Endothelial cell of umbilical vein (primary cell): ENCODE measurements around the gene GLT8D1. TPM values are rescaled to one million over a fixed set of nuclear protein-coding genes. Genes with fewer than 3 reads are reported as not detected.

Experiments
- BruUV-seq: library from RNA; stranded (reverse); fragments of 400-500 nt; replicated peaks from 2 replicates; lab custom pipeline; 2021; lab: Mats Ljungman, UMichigan
- CTCF ChIA-PET: fragments of 300-600, 350-600 bp; sonication (Branson Sonifier 250); formaldehyde crosslinking; loops from one replicate; lab custom pipeline; 2021; ENCODE audit warnings: antibody characterized with exemption, inconsistent platforms; lab: Charles Lee
- POLR2A ChIA-PET: fragments of 300-600, 350-600 bp; sonication (Branson Sonifier 250); formaldehyde crosslinking; loops from one replicate; lab custom pipeline; 2021; ENCODE audit warnings: antibody characterized with exemption, inconsistent platforms; lab: Charles Lee
- DNase-seq: peaks from one replicate; pipeline ENCODE4 v3.0.0-alpha.2; 2011; ENCODE audit warnings: low read depth, low spot score
- FAIRE-seq: peaks from 2 replicates; lab custom pipeline; 2011; peaks lifted over from hg19 to GRCh38; lab: Jason Lieb, UNC
- H2AFZ ChIP-seq: 2 replicates; pipeline ENCODE4 v1.6.0; 2012; ENCODE audit warnings: low read depth, low read length, control low read depth, inconsistent platforms
- H3K27ac ChIP-seq: 2 replicates; pipeline ENCODE4 v1.5.1; 2011; ENCODE audit warnings: low read depth, mild to moderate bottlenecking, control low read depth, low read length, moderate library complexity; ENCODE audit not compliant: insufficient read depth
- H3K27me3 ChIP-seq, 2 experiments: 2 replicates each; pipeline versions ENCODE4 v1.6.0 to v1.6.1; 2011; ENCODE audit warnings: low read length in 2 of 2, mixed read lengths in 1 of 2; ENCODE audit not compliant: control insufficient read depth in 2 of 2, insufficient read depth in 2 of 2
- H3K36me3 ChIP-seq, 2 experiments: 2 replicates in 1 of 2; 3 replicates in 1 of 2; pipeline ENCODE4 v1.5.1; 2011; ENCODE audit warnings: low read length in 2 of 2, mild to moderate bottlenecking in 1 of 2, moderate library complexity in 1 of 2; ENCODE audit not compliant: control insufficient read depth in 2 of 2, insufficient read depth in 2 of 2; ENCODE audit errors: extremely low read depth in 1 of 2
- H3K4me1 ChIP-seq: 3 replicates; pipeline ENCODE4 v1.5.1; 2011; ENCODE audit warnings: mild to moderate bottlenecking, low read length; ENCODE audit not compliant: control insufficient read depth, insufficient read depth; ENCODE audit errors: extremely low read depth
- H3K4me2 ChIP-seq: 2 replicates; pipeline ENCODE4 v1.6.1; 2011; ENCODE audit warnings: low read length, control low read depth, mixed read lengths; ENCODE audit not compliant: insufficient read depth
- H3K4me3 ChIP-seq, 3 experiments: fragments of 200-600 bp in 1 of 3; sonication (generic), shearing (Covaris generic) in 1 of 3; replicated peaks in 1 of 3; 2 replicates each; pipeline ENCODE4 v1.5.1; 2011 to 2016; ENCODE audit warnings: control low read depth in 3 of 3, low read length in 3 of 3, mild to moderate bottlenecking in 2 of 3, inconsistent platforms in 1 of 3, low read depth in 1 of 3, moderate library complexity in 1 of 3; ENCODE audit not compliant: insufficient read depth in 1 of 3
- H3K79me2 ChIP-seq: 2 replicates; pipeline ENCODE4 v1.6.0; 2012; ENCODE audit warnings: low read length, inconsistent platforms; ENCODE audit not compliant: control insufficient read depth, insufficient read depth
- H3K9ac ChIP-seq: replicated peaks from 2 replicates; pipeline ENCODE3; 2011; ENCODE audit warnings: low read length, control low read depth; ENCODE audit not compliant: insufficient read depth; ENCODE audit errors: extremely low read depth
- H3K9me1 ChIP-seq: replicated peaks from 3 replicates; pipeline ENCODE4 v1.6.0; 2011; ENCODE audit warnings: mild to moderate bottlenecking, low read length; ENCODE audit not compliant: control insufficient read depth, insufficient read depth; ENCODE audit errors: extremely low read depth
- H3K9me3 ChIP-seq: replicated peaks from 2 replicates; pipeline ENCODE4 v1.5.1; 2012; ENCODE audit warnings: low read length, inconsistent platforms; ENCODE audit not compliant: control insufficient read depth, insufficient read depth
- H4K20me1 ChIP-seq: replicated peaks from 2 replicates; pipeline ENCODE3; 2011; ENCODE audit warnings: mild to moderate bottlenecking, low read length; ENCODE audit not compliant: control insufficient read depth, insufficient read depth; ENCODE audit errors: extremely low read depth
- CTCF ChIP-seq, 2 donors: IDR thresholded peaks; 1 replicate in 1 of 2; 2 replicates in 1 of 2; pipeline ENCODE4 v1.5.1; 2011; ENCODE audit warnings: low read length in 2 of 2, mild to moderate bottlenecking in 2 of 2, moderate library complexity in 2 of 2, control low read depth in 1 of 2, inconsistent platforms in 1 of 2, low read depth in 1 of 2; ENCODE audit not compliant: insufficient read depth in 1 of 2; ENCODE audit errors: extremely low read depth in 1 of 2
- EZH2 ChIP-seq: IDR thresholded peaks from 2 replicates; pipeline ENCODE4 v1.6.1; 2012; ENCODE audit warnings: borderline replicate concordance, low read depth, mild to moderate bottlenecking, moderate library complexity, low read length, inconsistent platforms; ENCODE audit not compliant: severe bottlenecking
- FOS ChIP-seq: IDR thresholded peaks from 2 replicates; pipeline ENCODE4 v1.6.1; 2011; ENCODE audit warnings: mild to moderate bottlenecking, low read length, moderate library complexity, borderline replicate concordance; ENCODE audit not compliant: insufficient read depth
- GATA2 ChIP-seq: IDR thresholded peaks from 2 replicates; pipeline ENCODE4 v1.7.0; 2011; ENCODE audit warnings: low read depth, mild to moderate bottlenecking, moderate library complexity, mixed read lengths, low read length; ENCODE audit not compliant: insufficient read length, insufficient read depth
- JUN ChIP-seq: IDR thresholded peaks from 2 replicates; pipeline ENCODE4 v1.6.1; 2011; ENCODE audit warnings: borderline replicate concordance, low read depth; ENCODE audit not compliant: insufficient read length, insufficient read depth
- MAX ChIP-seq: IDR thresholded peaks from 2 replicates; pipeline ENCODE4 v1.6.1; 2011; ENCODE audit not compliant: insufficient read depth, insufficient read length
- MYC ChIP-seq: IDR thresholded peaks from one replicate; pipeline ENCODE4 v1.6.1; 2011; ENCODE audit warnings: mild to moderate bottlenecking, low read depth, low read length
- POLR2A ChIP-seq: IDR thresholded peaks from 2 replicates; pipeline ENCODE4 v1.6.1; 2012; ENCODE audit warnings: low read depth, mild to moderate bottlenecking, control low read depth, low read length
- POLR2AphosphoS5 ChIP-seq: IDR thresholded peaks from 2 replicates; pipeline ENCODE4 v1.6.1; 2012; ENCODE audit warnings: low read depth, mild to moderate bottlenecking, control low read depth, low read length, moderate library complexity; ENCODE audit not compliant: insufficient read depth
- dilution Hi-C: fragments of 300-500 bp; cut with MboI; formaldehyde crosslinking; loops from one replicate; pipeline ENCODE4 v1.15.0; 2019; ENCODE audit warnings: low sequenced_read_pairs; ENCODE audit not compliant: extremely low pct_ligation_motif_present
- intact Hi-C: fragments of 100-400 bp; cut with micrococcal nuclease; formaldehyde crosslinking; loops from one replicate; pipeline ENCODE4 v1.10.0; 2022
- polyA plus RNA-seq, 4 experiments: library from polyadenylated mRNA; depleted of rRNA in 3 of 4; stranded (reverse) in 3 of 4; unstranded in 1 of 4; fragments of >200 nt; gene quantifications; 2 replicates each; pipeline versions ENCODE4 v1.2.1 to v1.2.3, GENCODE V29; 2011 to 2012; ENCODE audit warnings: missing spikeins in 1 of 4
- total RNA-seq: library from RNA; stranded (reverse); gene quantifications from 2 replicates; pipeline ENCODE4 v1.2.3, GENCODE V29; 2021

GLT8D1 gene
- total and polyA plus RNA-seq, 2 donors (not counting 3 experiments of a cell fraction or from before 2014, with no cell fraction given) = 63.7 to 73.5 TPM

DNA sequence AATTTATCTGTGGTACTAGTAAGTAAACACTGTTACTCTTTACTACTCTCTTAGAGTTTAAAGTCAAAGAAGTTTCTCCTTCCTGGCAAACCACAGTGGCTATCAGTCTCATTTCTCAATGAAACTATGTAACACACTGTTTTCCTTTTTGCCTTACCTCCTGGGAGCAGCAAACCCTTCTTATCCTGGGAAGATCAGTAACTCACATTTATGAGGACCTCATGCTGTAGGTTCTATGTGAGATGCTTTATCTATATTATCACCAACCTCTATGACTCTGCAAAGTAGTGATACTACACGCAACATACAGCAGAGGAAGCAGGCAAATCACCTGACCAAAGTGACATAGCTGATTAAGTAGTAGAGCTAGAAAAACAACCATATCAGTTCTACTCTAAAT lies 55.2 kb downstream of the GLT8D1 start:
- H3K27me3 ChIP-seq = no peaks in the 10 kb centered on the region
- BruUV-seq = no TSS peak
- H3K4me3 ChIP-seq = no peak overlapping the region
- DNase-seq (no peak), FAIRE-seq (no peak)
- H4K20me1 ChIP-seq = no peaks in the 10 kb centered on the region
- peaks cover 19 to 45% of the 10 kb centered on the region in 2 experiments for H3K36me3 ChIP-seq
- H3K9ac ChIP-seq = no peak overlapping the region
- ChIA-PET CTCF (interaction anchor here (0.9 kb wide), 2 partner anchors 14 to 34 kb away, joined by 3 to 5 read pairs; no protein-coding TSS in a partner anchor), POLR2A (no interaction called here)
- H3K4me2 ChIP-seq = no peak overlapping the region
- no peaks in the 10 kb centered on the region for H3K4me1 ChIP-seq
- H3K9me3 ChIP-seq = no peaks in the 10 kb centered on the region
- no peak overlapping the region for H3K27ac ChIP-seq
- dilution Hi-C loops (no loop called here), intact Hi-C loops (no loop called here)
- no peak overlapping the region for H2AFZ ChIP-seq
- no peaks in the 10 kb centered on the region for H3K9me1 ChIP-seq
- TF ChIP-seq MYC (no peak), FOS (no peak), POLR2AphosphoS5 (no peak), MAX (no peak), JUN (no peak), GATA2 (no peak), POLR2A (no peak), CTCF (IDR thresholded peaks at IDR 0.05; ENCODE audit: extremely low read depth in 1 of 2, insufficient read depth in 1 of 2, low read depth in 1 of 2, low read length in 2 of 2) (no peak), EZH2 (no peak)
- no peaks in the 10 kb centered on the region for H3K79me2 ChIP-seq
